GM21717 (cell line): Measurements from ENCODE around the gene ZNF724.
A peak's percentile ranks its signal among the peaks of the same experiment; 100 is the strongest.
"Not testable (repeated sequence)": the region's sequence is repeated elsewhere in the genome, so short reads cannot be mapped to it uniquely, and the experiment has no call there.

Experiments used
- ATAC-seq: cut with Tn5 transposase; IDR thresholded peaks from one replicate; pipeline ENCODE4 v1.9.1; 2021; ENCODE audit warnings: mild to moderate bottlenecking, moderate library complexity; ENCODE audit not compliant: unreplicated experiment

ZNF724 gene

GRCh38 chr19:23249911-23250649, at the start of gene ZNF724:
TSS of gene ZNF724 (minus strand) at chr19:23250394. CDS start at chr19:23250242, 152 bp downstream.
- ATAC-seq = peak; percentile 98

- no peak for ATAC-seq
These were observed 43.9 kb upstream of the ZNF724 start for GRCh38 chr19:23294141-23294540.

- ATAC-seq = not testable (repeated sequence)
These were observed 39.8 kb upstream of the ZNF724 start for GRCh38 chr19:23289966-23290365.

- ATAC-seq = no peak
These were observed 37.4 kb upstream of the ZNF724 start for GRCh38 chr19:23287620-23288019.

- no peak for ATAC-seq
These were observed 36.3 kb upstream of the ZNF724 start for GRCh38 chr19:23286477-23286876.

- ATAC-seq = no peak
These were observed 35.8 kb upstream of the ZNF724 start for GRCh38 chr19:23285948-23286347.

GRCh38 chr19:23285326-23285725, 35.1 kb upstream of the ZNF724 start:
- not testable (repeated sequence) for ATAC-seq

GRCh38 chr19:23283925-23284324, 33.7 kb upstream of the ZNF724 start:
- ATAC-seq = no peak

GRCh38 chr19:23281663-23282276, 31.6 kb upstream of the ZNF724 start:
- no peak for ATAC-seq

GRCh38 chr19:23278118-23278517, 27.9 kb upstream of the ZNF724 start:
- not testable (repeated sequence) for ATAC-seq

GRCh38 chr19:23273590-23274412, 23.6 kb upstream of the ZNF724 start:
- peak; percentile 99 for ATAC-seq

- ATAC-seq = no peak
These were observed 22.9 kb upstream of the ZNF724 start for GRCh38 chr19:23273022-23273589.

- no peak for ATAC-seq
These were observed 13.8 kb upstream of the ZNF724 start for GRCh38 chr19:23263870-23264590.

- no peak for ATAC-seq
These were observed 13.2 kb upstream of the ZNF724 start for GRCh38 chr19:23263396-23263795.

- no peak for ATAC-seq
These were observed 12.7 kb upstream of the ZNF724 start for GRCh38 chr19:23262920-23263319.

- ATAC-seq = no peak
These were observed 11.4 kb upstream of the ZNF724 start for GRCh38 chr19:23261496-23262020.

- no peak for ATAC-seq
These were observed 10.8 kb upstream of the ZNF724 start for GRCh38 chr19:23260956-23261355.

- no peak for ATAC-seq
These were observed 9.8 kb upstream of the ZNF724 start for GRCh38 chr19:23259961-23260360.

- no peak for ATAC-seq
These were observed 5.5 kb upstream of the ZNF724 start for GRCh38 chr19:23255700-23256099.

GRCh38 chr19:23254141-23254910, 4.1 kb upstream of the ZNF724 start:
- ATAC-seq = no peak
